HepG2 (cell line): ENCODE measurements around the gene GHRH. TPM values are rescaled to one million over a fixed set of nuclear protein-coding genes. Genes with fewer than 3 reads are reported as not detected.
A peak's percentile ranks its signal among the peaks of the same experiment; 100 is the strongest.

ENCODE experiments used
- ATAC-seq: fragments of 200-7000 bp; cut with Tn5 transposase; 3 replicates; pipeline ENCODE4 v1.9.1; 2020; ENCODE audit warnings: mild to moderate bottlenecking, moderate library complexity
- BruUV-seq: library from RNA; stranded (reverse); fragments of 400-500 nt; replicated peaks from 2 replicates; lab custom pipeline; 2021; lab: Mats Ljungman, UMichigan
- CTCF ChIA-PET: fragments of 300-600 bp; formaldehyde crosslinking; extraction: SDS; loops from one replicate; lab custom pipeline; 2021; ENCODE audit warnings: low total read pairs, inconsistent platforms, low intra/inter-chr PET ratio; lab: Yijun Ruan, JAX
- POLR2A ChIA-PET: fragments of 350-600 bp; sonication (Branson Sonifier 250); formaldehyde crosslinking; loops from one replicate; lab custom pipeline; 2020; ENCODE audit warnings: antibody characterized with exemption, inconsistent platforms; lab: Yijun Ruan, JAX
- DNase-seq: peaks from one replicate; pipeline ENCODE4 v3.0.0-alpha.2; 2015; ENCODE audit warnings: low spot score
- FAIRE-seq: peaks from 3 replicates; lab custom pipeline; 2011; peaks lifted over from hg19 to GRCh38; lab: Jason Lieb, UNC
- H2AFZ ChIP-seq: one replicate; pipeline ENCODE4 v1.6.1; 2011; ENCODE audit warnings: low read length, inconsistent platforms
- H3K27ac ChIP-seq: fragments of 300-600 bp; 3 replicates; pipeline ENCODE4 v1.8.0; 2011; ENCODE audit warnings: mixed run types, mild to moderate bottlenecking, mixed read lengths, low read length, inconsistent platforms; ENCODE audit not compliant: insufficient read depth; ENCODE audit errors: extremely low read length
- H3K27me3 ChIP-seq, 2 experiments: fragments of 200-600 bp in 1 of 2; 2 replicates in 1 of 2; 3 replicates in 1 of 2; pipeline versions ENCODE4 v1.6.0 to v1.8.0; 2011; ENCODE audit warnings: low read length in 2 of 2, mild to moderate bottlenecking in 2 of 2, moderate library complexity in 2 of 2, inconsistent platforms in 1 of 2; ENCODE audit not compliant: insufficient read depth in 2 of 2, control insufficient read depth in 1 of 2
- H3K36me3 ChIP-seq, 2 experiments: fragments of 200-600 bp in 1 of 2; replicated peaks in 1 of 2; 2 replicates in 1 of 2; 3 replicates in 1 of 2; pipeline versions ENCODE4 v1.5.1 to v1.8.0; 2011; ENCODE audit warnings: low read length in 2 of 2, inconsistent platforms in 1 of 2; ENCODE audit not compliant: insufficient read depth in 2 of 2, control insufficient read depth in 1 of 2
- H3K4me1 ChIP-seq: 2 replicates; pipeline ENCODE4 v1.5.1; 2012; ENCODE audit warnings: low read length, inconsistent platforms; ENCODE audit not compliant: insufficient read depth
- H3K4me2 ChIP-seq: 2 replicates; pipeline ENCODE4 v1.6.0; 2011; ENCODE audit warnings: low read depth, low read length, inconsistent platforms
- H3K4me3 ChIP-seq, 3 experiments: fragments of 200-600 bp in 1 of 3; sonication (generic), shearing (Covaris generic) in 1 of 3; replicated peaks in 1 of 3; 2 replicates each; pipeline ENCODE4 v1.5.1; 2011 to 2016; ENCODE audit warnings: low read length in 3 of 3, inconsistent platforms in 2 of 3, low read depth in 2 of 3, mild to moderate bottlenecking in 2 of 3, control low read depth in 1 of 3, mixed read lengths in 1 of 3; ENCODE audit not compliant: insufficient read depth in 1 of 3
- H3K79me2 ChIP-seq: one replicate; pipeline ENCODE4 v1.6.1; 2011; ENCODE audit warnings: low read length, inconsistent platforms; ENCODE audit not compliant: insufficient read depth
- H3K9ac ChIP-seq: 2 replicates; pipeline ENCODE4 v1.6.0; 2011; ENCODE audit warnings: mild to moderate bottlenecking, low read depth, low read length, inconsistent platforms; ENCODE audit not compliant: insufficient read depth
- H3K9me3 ChIP-seq: 2 replicates; pipeline ENCODE4 v1.5.1; 2012; ENCODE audit warnings: mild to moderate bottlenecking, low read length
- H4K20me1 ChIP-seq: 2 replicates; pipeline ENCODE4 v1.6.0; 2011; ENCODE audit warnings: inconsistent platforms, mild to moderate bottlenecking, low read length, moderate library complexity; ENCODE audit not compliant: insufficient read depth
- ARID3A ChIP-seq: IDR thresholded peaks from 2 replicates; pipeline ENCODE4 v1.6.1; 2012; ENCODE audit warnings: low read depth, low read length, improper control_type of control experiment
- ETV6 ChIP-seq: sonication (generic); formaldehyde crosslinking; conservative IDR thresholded peaks from 2 replicates; pipeline ENCODE4 v1.4.0; 2020; ENCODE audit warnings: missing genetic modification reagents
- FOSL2 ChIP-seq: sonication (generic); formaldehyde crosslinking; IDR thresholded peaks from 2 replicates; pipeline ENCODE4 v1.4.0; 2020; ENCODE audit warnings: missing genetic modification reagents
- HNRNPLL ChIP-seq: fragments of 200-400 bp; formaldehyde crosslinking; IDR thresholded peaks from 2 replicates; pipeline ENCODE4 v1.6.1; 2017; ENCODE audit warnings: mild to moderate bottlenecking, low read depth, low read length; ENCODE audit not compliant: poor library complexity, severe bottlenecking
- RBM22 ChIP-seq: fragments of 200-400 bp; formaldehyde crosslinking; optimal IDR thresholded peaks from 2 replicates; pipeline ENCODE3; 2017; ENCODE audit warnings: mild to moderate bottlenecking, low read length, moderate library complexity
- SP4 ChIP-seq: sonication (generic); formaldehyde crosslinking; IDR thresholded peaks from 2 replicates; pipeline ENCODE4 v1.8.1; 2023; ENCODE audit warnings: mild to moderate bottlenecking, missing genetic modification reagents
- SSRP1 ChIP-seq: IDR thresholded peaks from 2 replicates; pipeline ENCODE4 v1.6.1; 2016; ENCODE audit warnings: control low read depth
- WGBS: methylation state at CpG from one replicate; pipeline ENCODE4 v1.1.6; 2017; ENCODE audit warnings: low lambda C conversion rate; 5-methylcytosine and 5-hydroxymethylcytosine counted together
- in situ Hi-C: cut with HindIII; loops from 2 replicates; pipeline ENCODE4 v1.10.0; 2017; ENCODE audit warnings: low pct_unique_long_range_greater_than_20kb; ENCODE audit not compliant: extremely low pct_ligation_motif_present
- intact Hi-C: fragments of 100-400 bp; cut with micrococcal nuclease; formaldehyde crosslinking; loops from one replicate; pipeline ENCODE4 v1.10.0; 2022; ENCODE audit not compliant: unreplicated experiment
- polyA plus RNA-seq, 8 experiments: library from polyadenylated mRNA; depleted of rRNA in 3 of 8; stranded (reverse) in 7 of 8; unstranded in 1 of 8; fragments of >200 nt; fragmentation: Illumina TruSeq in 4 of 8; extraction: Trizol in 4 of 8; gene quantifications; 2 replicates each; pipeline versions ENCODE4 v1.2.1 to v1.2.3, GENCODE V29; 2011 to 2016; ENCODE audit warnings: low read depth in 4 of 8, missing spikeins in 1 of 8, mixed read lengths in 1 of 8; ENCODE audit not compliant: insufficient read depth in 1 of 8
- total RNA-seq, 5 experiments: library from RNA; depleted of rRNA; stranded (reverse); fragments of >200 nt; fragmentation: Illumina TruSeq; extraction: Trizol; gene quantifications; 2 replicates each; pipeline ENCODE4 v1.2.3, GENCODE V29; 2016; ENCODE audit warnings: low read depth in 1 of 5
- TF ChIP-seq, protein P1 (sequence below): sonication (generic); formaldehyde crosslinking; conservative IDR thresholded peaks from 2 replicates; pipeline ENCODE4 v1.5.0; 2020; ENCODE audit warnings: missing genetic modification reagents

The GHRH gene
- total and polyA plus RNA-seq, 2 of the 13 experiments (the other 11 are each of a cell fraction or from before 2014, with no cell fraction given): not detected

- Histone ChIP-seq H3K79me2 (no peaks in the 10 kb centered on the region), H3K27ac (no peak overlapping the region), H3K27me3 (no peaks in the 10 kb centered on the region), H3K9ac (no peak overlapping the region), H3K4me2 (no peak overlapping the region)
- intact Hi-C loops: no loop called here
- ATAC-seq (no peak), DNase-seq (no peak), FAIRE-seq (no peak)
- WGBS: 93% methylated on average over 6 of the region's 6 CpGs
- no TSS peak for BruUV-seq
- POLR2A ChIA-PET: no interaction called here
- TF ChIP-seq SSRP1: no peak
- no peak for TF ChIP-seq ETV6 (CRISPR knock-in tag)
- TF ChIP-seq HNRNPLL: no peak
- TF ChIP-seq, protein P1, sequence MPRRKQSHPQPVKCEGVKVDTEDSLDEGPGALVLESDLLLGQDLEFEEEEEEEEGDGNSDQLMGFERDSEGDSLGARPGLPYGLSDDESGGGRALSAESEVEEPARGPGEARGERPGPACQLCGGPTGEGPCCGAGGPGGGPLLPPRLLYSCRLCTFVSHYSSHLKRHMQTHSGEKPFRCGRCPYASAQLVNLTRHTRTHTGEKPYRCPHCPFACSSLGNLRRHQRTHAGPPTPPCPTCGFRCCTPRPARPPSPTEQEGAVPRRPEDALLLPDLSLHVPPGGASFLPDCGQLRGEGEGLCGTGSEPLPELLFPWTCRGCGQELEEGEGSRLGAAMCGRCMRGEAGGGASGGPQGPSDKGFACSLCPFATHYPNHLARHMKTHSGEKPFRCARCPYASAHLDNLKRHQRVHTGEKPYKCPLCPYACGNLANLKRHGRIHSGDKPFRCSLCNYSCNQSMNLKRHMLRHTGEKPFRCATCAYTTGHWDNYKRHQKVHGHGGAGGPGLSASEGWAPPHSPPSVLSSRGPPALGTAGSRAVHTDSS (CRISPR knock-in tag): no peak
- TF ChIP-seq SP4: no peak
- TF ChIP-seq FOSL2 (CRISPR knock-in tag): 0 out of 2 replicates have a peak, but pooled peaks have one; percentile 19
- TF ChIP-seq ARID3A: no peak
- TF ChIP-seq RBM22: peak; percentile 78
- TF ChIP-seq, all 625 proteins: peak for 2
- peaks cover 51 to 85% of the 10 kb centered on the region in 2 experiments for H3K36me3 ChIP-seq
- H3K4me3 ChIP-seq: no peak overlapping the region
- H3K4me1 ChIP-seq: no peaks in the 10 kb centered on the region
- no peak overlapping the region for H2AFZ ChIP-seq
- in situ Hi-C loops: no loop called here
- H3K9me3 ChIP-seq: no peaks in the 10 kb centered on the region
- CTCF ChIA-PET: no interaction called here
- H4K20me1 ChIP-seq: no peaks in the 10 kb centered on the region
These were observed 51.8 kb downstream of the GHRH start for GRCh38 chr20:37209661-37210314.
